Measurements from ENCODE around the gene SH3PXD2B. TPM values are rescaled to one million over a fixed set of nuclear protein-coding genes. Genes with fewer than 3 reads are reported as not detected.
"Not testable (repeated sequence)": the region's sequence is repeated elsewhere in the genome, so short reads cannot be mapped to it uniquely, and the experiment has no call there.

The SH3PXD2B gene
- total and polyA plus RNA-seq, 5 donors from 2014 or later: 0.10 TPM; not detected in 4

DNA sequence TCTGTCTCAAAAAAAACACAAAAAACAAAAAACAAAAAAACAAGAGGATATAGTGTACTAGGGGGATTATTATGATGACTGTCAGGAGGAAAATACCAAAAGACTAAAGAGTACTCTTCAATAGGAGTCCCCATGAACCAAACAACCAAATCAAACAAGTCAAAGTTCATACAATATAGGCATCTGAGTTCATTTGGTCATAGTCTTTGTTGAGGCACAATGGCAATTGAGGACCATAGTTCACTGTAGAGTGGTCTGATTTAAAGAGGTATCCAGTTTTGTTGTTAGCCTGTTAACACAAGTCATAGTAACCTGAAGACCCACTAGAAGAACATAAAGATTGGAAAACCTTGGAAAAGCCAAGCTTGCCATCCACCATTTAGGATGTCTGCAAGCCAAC, 159.5 kb downstream of the SH3PXD2B start:
- Mint-ChIP-seq H3K9me3 (no peaks in the 10 kb centered on the region), H3K36me3 (no peaks in the 10 kb centered on the region), H3K4me3 (no peak overlapping the region), H3K27me3 (peaks cover 42% of the 10 kb centered on the region), H3K4me1 (peaks cover 0 to 4% (median 3%) of the 10 kb centered on the region in 4 donors), H3K27ac (no peak overlapping the region)
- no peak for DNase-seq
- Histone ChIP-seq H3K27me3 (ENCODE audit: control insufficient read depth, insufficient read depth, low read length) (no peaks in the 10 kb centered on the region), H3K4me3 (ENCODE audit: low read depth, low read length) (no peak overlapping the region), H3K27ac (ENCODE audit: insufficient read depth, low read length, poor library complexity, severe bottlenecking) (no peak overlapping the region), H3K9me3 (ENCODE audit: control insufficient read depth in 2 of 2, low read length in 2 of 2) (no peaks in the 10 kb centered on the region), H3K4me1 (ENCODE audit: control insufficient read depth, insufficient read depth, low read length, poor library complexity, severe bottlenecking) (no peaks in the 10 kb centered on the region), H3K36me3 (ENCODE audit: control insufficient read depth, insufficient read depth, low read length) (no peaks in the 10 kb centered on the region)
- no peak for ATAC-seq (ENCODE audit: low read depth in 2 of 2)

DNA sequence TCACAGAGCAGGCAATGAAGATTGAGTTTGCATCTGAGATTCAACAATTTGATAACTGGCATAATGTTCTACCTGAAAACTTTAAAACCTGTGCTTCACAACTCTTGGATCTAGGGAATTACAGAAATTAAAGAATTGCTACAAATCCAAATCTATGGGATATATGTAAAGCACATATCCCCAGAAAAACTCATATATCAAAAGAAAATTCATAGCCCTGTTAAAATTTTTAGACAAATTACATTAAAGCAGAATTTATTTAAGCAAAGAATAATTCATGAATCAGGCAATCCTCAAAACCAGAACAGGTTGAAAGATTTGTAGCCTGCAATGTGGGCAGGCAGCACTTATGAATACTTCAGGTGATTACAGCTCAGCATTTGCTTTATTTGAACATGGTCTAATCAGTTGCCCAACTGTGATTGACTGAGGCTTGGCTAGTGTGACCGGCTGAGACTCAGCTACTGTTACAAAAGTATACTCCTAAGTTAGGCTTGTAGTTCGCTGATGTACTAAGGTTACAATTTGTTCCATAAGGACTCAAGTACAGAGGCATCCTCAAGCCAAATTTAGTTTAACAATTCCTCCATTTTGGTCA, 160.5 kb downstream of the SH3PXD2B start:
- DNase-seq (no peak), ATAC-seq (ENCODE audit: low read depth in 2 of 2) (no peak)
- H3K36me3 Mint-ChIP-seq: no peaks in the 10 kb centered on the region
- no peaks in the 10 kb centered on the region for H3K9me3 Mint-ChIP-seq
- Histone ChIP-seq H3K9me3 (ENCODE audit: control insufficient read depth in 2 of 2, low read length in 2 of 2) (no peaks in the 10 kb centered on the region), H3K27me3 (ENCODE audit: control insufficient read depth, insufficient read depth, low read length) (no peaks in the 10 kb centered on the region), H3K36me3 (ENCODE audit: control insufficient read depth, insufficient read depth, low read length) (no peaks in the 10 kb centered on the region), H3K4me1 (ENCODE audit: control insufficient read depth, insufficient read depth, low read length, poor library complexity, severe bottlenecking) (no peaks in the 10 kb centered on the region), H3K4me3 (ENCODE audit: low read depth, low read length) (no peak overlapping the region), H3K27ac (ENCODE audit: insufficient read depth, low read length, poor library complexity, severe bottlenecking) (no peak overlapping the region)
- H3K4me1 Mint-ChIP-seq: peaks cover 0 to 4% (median 3%) of the 10 kb centered on the region in 4 donors
- peaks cover 43% of the 10 kb centered on the region for H3K27me3 Mint-ChIP-seq
- H3K4me3 Mint-ChIP-seq: no peak overlapping the region
- H3K27ac Mint-ChIP-seq: no peak overlapping the region

DNA sequence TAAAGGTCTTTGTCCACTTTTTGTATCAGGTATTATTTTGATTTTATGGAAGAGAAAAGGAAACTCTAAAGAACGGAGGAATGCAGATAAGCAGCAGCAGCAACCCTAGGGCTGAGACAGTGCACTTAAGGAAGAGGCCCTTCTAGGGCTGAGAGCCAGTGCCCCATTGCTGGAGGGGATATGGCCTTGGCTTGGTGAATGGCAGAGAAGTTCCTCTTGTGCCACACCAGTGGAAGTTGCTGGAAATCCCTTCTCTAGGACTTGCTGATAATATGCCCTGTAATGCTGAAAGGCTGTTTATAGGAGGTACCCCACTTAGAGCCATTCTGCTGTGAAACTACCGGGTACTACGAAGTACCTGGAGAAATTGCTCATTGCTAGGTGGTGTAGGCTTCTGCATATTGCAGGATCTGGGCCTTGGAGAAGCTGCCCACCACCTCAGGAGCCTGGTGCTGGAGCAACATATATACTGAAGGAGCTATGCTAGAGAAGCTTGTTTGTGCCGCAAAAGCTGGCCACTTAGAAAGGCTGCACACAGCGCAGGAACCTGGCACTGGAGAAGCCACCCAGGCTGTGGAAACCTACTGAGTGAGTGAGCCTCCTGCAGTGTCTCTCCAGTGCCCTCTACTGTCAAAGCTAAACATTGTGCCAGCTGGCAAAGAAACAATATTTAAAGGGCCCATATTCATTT, 161.1 kb downstream of the SH3PXD2B start:
- no peak overlapping the region for H3K4me3 Mint-ChIP-seq
- no peaks in the 10 kb centered on the region for H3K9me3 ChIP-seq (ENCODE audit: control insufficient read depth in 2 of 2, low read length in 2 of 2)
- H3K27ac ChIP-seq (ENCODE audit: insufficient read depth, low read length, poor library complexity, severe bottlenecking): no peak overlapping the region
- no peaks in the 10 kb centered on the region for H3K9me3 Mint-ChIP-seq
- ATAC-seq (ENCODE audit: low read depth in 2 of 2) (peak; percentile 97 to 99), DNase-seq (peak; percentile 40 to 82 (median 69))
- no peaks in the 10 kb centered on the region for H3K4me1 ChIP-seq (ENCODE audit: control insufficient read depth, insufficient read depth, low read length, poor library complexity, severe bottlenecking)
- no peak overlapping the region for H3K27ac Mint-ChIP-seq
- H3K4me3 ChIP-seq (ENCODE audit: low read depth, low read length): no peak overlapping the region
- H3K4me1 Mint-ChIP-seq: peaks cover 0 to 4% (median 3%) of the 10 kb centered on the region in 4 donors
- peaks cover 43% of the 10 kb centered on the region for H3K27me3 Mint-ChIP-seq
- H3K27me3 ChIP-seq (ENCODE audit: control insufficient read depth, insufficient read depth, low read length): no peaks in the 10 kb centered on the region
- no peaks in the 10 kb centered on the region for H3K36me3 Mint-ChIP-seq
- H3K36me3 ChIP-seq (ENCODE audit: control insufficient read depth, insufficient read depth, low read length): no peaks in the 10 kb centered on the region

DNA sequence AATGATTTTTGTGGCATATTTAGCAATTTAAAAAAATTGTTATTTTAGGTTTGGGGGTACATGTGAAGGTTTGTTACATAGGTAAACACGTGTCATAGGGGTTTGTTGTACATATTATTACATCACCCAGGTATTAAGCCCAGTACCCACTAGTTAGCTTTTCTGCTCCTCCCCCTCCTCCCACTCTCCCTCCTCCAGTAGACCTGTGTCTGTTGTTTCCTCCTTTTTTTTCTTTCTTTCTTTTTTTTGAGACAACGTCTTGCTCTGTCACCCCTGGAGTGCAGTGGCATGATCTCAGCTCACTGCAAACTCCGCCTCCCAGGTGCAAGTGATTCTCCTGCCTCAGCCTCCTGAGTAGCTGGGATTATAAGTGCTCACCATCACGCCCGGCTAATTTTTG, 162.5 kb downstream of the SH3PXD2B start:
- H3K9me3 Mint-ChIP-seq; H3K36me3 ChIP-seq (ENCODE audit: control insufficient read depth, insufficient read depth, low read length); H3K4me1 ChIP-seq (ENCODE audit: control insufficient read depth, insufficient read depth, low read length, poor library complexity, severe bottlenecking); H3K27ac Mint-ChIP-seq; H3K4me1 Mint-ChIP-seq; H3K9me3 ChIP-seq (ENCODE audit: control insufficient read depth in 2 of 2, low read length in 2 of 2); H3K4me3 Mint-ChIP-seq; H3K36me3 Mint-ChIP-seq; DNase-seq; ATAC-seq (ENCODE audit: low read depth in 2 of 2); H3K4me3 ChIP-seq (ENCODE audit: low read depth, low read length); H3K27ac ChIP-seq (ENCODE audit: insufficient read depth, low read length, poor library complexity, severe bottlenecking); H3K27me3 ChIP-seq (ENCODE audit: control insufficient read depth, insufficient read depth, low read length): not testable (repeated sequence)
- H3K27me3 Mint-ChIP-seq: peaks cover 37% of the 10 kb centered on the region

DNA sequence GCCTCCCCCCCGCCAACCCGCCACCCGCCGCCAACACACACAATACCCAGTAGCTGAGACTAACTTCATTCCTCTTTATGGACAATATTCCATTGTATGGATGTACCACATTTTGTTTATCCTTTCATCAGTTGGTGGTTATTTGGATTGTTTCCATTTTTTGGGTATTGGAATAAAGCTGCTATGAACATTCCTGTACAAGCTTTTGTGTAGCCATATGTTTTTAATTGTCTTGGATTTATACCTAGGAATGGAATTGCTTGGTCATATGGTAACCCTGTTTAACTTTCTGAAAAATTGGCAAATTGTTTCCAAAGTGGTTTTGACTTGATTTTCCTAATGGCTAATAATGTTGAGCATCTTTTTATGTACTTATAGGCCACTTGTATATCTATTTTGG, 165.9 kb downstream of the SH3PXD2B start:
- Mint-ChIP-seq H3K27me3 (peaks cover 29% of the 10 kb centered on the region), H3K27ac (no peak overlapping the region), H3K4me3 (peak overlapping the region in 1 of 4 donors; percentile 22), H3K36me3 (no peaks in the 10 kb centered on the region), H3K9me3 (no peaks in the 10 kb centered on the region), H3K4me1 (peaks cover 7 to 15% (median 11%) of the 10 kb centered on the region in 4 donors)
- H3K27ac ChIP-seq (ENCODE audit: insufficient read depth, low read length, poor library complexity, severe bottlenecking): no peak overlapping the region
- ATAC-seq (ENCODE audit: low read depth in 2 of 2): no peak
- no peaks in the 10 kb centered on the region for H3K27me3 ChIP-seq (ENCODE audit: control insufficient read depth, insufficient read depth, low read length)
- H3K4me1 ChIP-seq (ENCODE audit: control insufficient read depth, insufficient read depth, low read length, poor library complexity, severe bottlenecking): peaks cover 7% of the 10 kb centered on the region
- no peaks in the 10 kb centered on the region for H3K9me3 ChIP-seq (ENCODE audit: control insufficient read depth in 2 of 2, low read length in 2 of 2)
- no peaks in the 10 kb centered on the region for H3K36me3 ChIP-seq (ENCODE audit: control insufficient read depth, insufficient read depth, low read length)
- H3K4me3 ChIP-seq (ENCODE audit: low read depth, low read length): no peak overlapping the region
- DNase-seq: no peak

DNA sequence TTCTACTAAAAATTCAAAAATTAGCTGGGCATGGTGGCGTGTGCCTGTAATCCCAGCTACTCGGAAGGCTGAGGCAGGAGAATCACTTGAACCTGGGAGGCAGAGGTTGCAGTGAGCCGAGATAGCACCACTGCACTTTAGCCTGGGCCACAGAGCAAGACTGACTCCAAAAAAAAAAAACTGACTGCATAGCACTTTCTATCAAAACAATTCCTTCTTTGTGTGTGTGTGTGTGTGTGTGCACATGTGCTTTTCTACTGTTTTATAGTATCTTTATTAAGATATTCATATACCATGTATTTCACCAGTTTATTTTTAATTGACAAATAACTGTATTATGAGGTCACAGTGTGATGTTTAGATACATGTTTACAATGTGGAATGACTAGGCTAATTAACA, 167.2 kb downstream of the SH3PXD2B start:
- not testable (repeated sequence) for H3K36me3 Mint-ChIP-seq; H3K9me3 ChIP-seq (ENCODE audit: control insufficient read depth in 2 of 2, low read length in 2 of 2); H3K36me3 ChIP-seq (ENCODE audit: control insufficient read depth, insufficient read depth, low read length); H3K27me3 ChIP-seq (ENCODE audit: control insufficient read depth, insufficient read depth, low read length); DNase-seq; H3K4me3 Mint-ChIP-seq; H3K27ac ChIP-seq (ENCODE audit: insufficient read depth, low read length, poor library complexity, severe bottlenecking); H3K9me3 Mint-ChIP-seq; H3K4me3 ChIP-seq (ENCODE audit: low read depth, low read length); ATAC-seq (ENCODE audit: low read depth in 2 of 2)
- H3K27me3 Mint-ChIP-seq: peaks cover 27% of the 10 kb centered on the region
- H3K4me1 ChIP-seq (ENCODE audit: control insufficient read depth, insufficient read depth, low read length, poor library complexity, severe bottlenecking): peaks cover 20% of the 10 kb centered on the region
- H3K4me1 Mint-ChIP-seq: peaks cover 7 to 23% (median 15%) of the 10 kb centered on the region in 4 donors
- H3K27ac Mint-ChIP-seq: peak overlapping the region in 1 of 3 donors; percentile 40

DNA sequence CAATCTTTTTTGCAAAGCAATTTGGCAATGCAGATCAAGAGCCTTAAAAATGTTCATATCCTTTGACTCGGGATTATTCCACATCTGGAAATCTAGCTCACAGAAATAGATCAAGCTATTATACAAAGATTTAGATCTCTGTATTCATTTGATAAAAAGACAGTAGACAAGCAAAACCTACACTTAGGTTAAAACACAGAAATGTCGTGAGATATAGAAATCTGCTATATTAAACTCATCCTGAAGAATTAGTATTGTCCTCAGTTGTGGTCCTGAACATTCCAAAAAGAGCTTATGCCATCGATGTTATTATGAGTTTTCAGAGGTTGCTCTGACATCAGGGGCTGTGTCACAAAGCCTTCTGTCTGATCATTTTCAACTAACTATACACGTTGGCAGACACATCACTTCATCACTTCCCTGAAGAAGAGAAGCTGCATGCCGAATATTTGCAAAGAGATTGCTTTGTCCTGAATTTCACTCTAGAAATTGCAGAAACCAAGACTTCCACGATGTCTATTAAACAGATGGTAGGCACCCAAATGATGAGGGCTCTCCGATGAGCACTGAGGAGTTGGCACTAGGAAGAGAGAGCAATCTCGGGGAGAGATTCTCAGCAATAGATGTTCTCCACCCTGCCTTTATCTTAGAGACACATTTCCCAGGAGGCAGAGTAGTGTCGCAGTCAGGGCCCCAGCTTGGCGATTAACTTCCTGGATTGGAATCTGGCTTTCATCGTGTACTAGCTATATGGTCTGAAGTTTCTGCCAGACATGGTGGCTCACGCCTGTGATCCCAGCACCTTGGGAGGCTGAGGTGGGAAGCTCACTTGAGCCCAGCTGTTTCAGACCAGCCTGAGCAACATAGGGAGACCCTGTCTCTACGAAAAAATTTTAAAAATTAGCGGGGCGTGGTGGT, 168.8 kb downstream of the SH3PXD2B start:
- no peaks in the 10 kb centered on the region for H3K36me3 Mint-ChIP-seq
- Histone ChIP-seq H3K36me3 (ENCODE audit: control insufficient read depth, insufficient read depth, low read length) (no peaks in the 10 kb centered on the region), H3K4me1 (ENCODE audit: control insufficient read depth, insufficient read depth, low read length, poor library complexity, severe bottlenecking) (peaks cover 25% of the 10 kb centered on the region), H3K9me3 (ENCODE audit: control insufficient read depth in 2 of 2, low read length in 2 of 2) (no peaks in the 10 kb centered on the region), H3K27me3 (ENCODE audit: control insufficient read depth, insufficient read depth, low read length) (no peaks in the 10 kb centered on the region), H3K4me3 (ENCODE audit: low read depth, low read length) (no peak overlapping the region), H3K27ac (ENCODE audit: insufficient read depth, low read length, poor library complexity, severe bottlenecking) (no peak overlapping the region)
- H3K9me3 Mint-ChIP-seq: no peaks in the 10 kb centered on the region
- H3K27me3 Mint-ChIP-seq: peaks cover 18% of the 10 kb centered on the region
- DNase-seq (no peak), ATAC-seq (ENCODE audit: low read depth in 2 of 2) (no peak)
- peak overlapping the region; percentile 85 to 94 (median 90) for H3K4me3 Mint-ChIP-seq
- H3K4me1 Mint-ChIP-seq: peaks cover 13 to 30% (median 24%) of the 10 kb centered on the region in 4 donors
- H3K27ac Mint-ChIP-seq: peak overlapping the region in 1 of 3 donors; percentile 85

Data from CD4-positive, CD25-positive, alpha-beta regulatory T cell (primary cell).